Measurements from ENCODE around the gene OR10A6.

OR10A6 gene

GRCh38 chr11:7964873-7965272 lies 33.8 kb upstream of the OR10A6 start:
- no peak overlapping the region for H3K9ac ChIP-seq (ENCODE audit: low read length)
- peaks cover 5% of the 10 kb centered on the region; the same call in 1 of the 2 replicates for H3K9me3 ChIP-seq (ENCODE audit: control insufficient read depth, insufficient read depth, low read depth, low read length)
- no peak overlapping the region for H3K27ac ChIP-seq (ENCODE audit: low read depth, low read length)
- H3K27me3 ChIP-seq (ENCODE audit: control insufficient read depth, insufficient read depth, low read length) = no peaks in the 10 kb centered on the region
- H3K36me3 ChIP-seq (ENCODE audit: control insufficient read depth, insufficient read depth, low read length) = 0 out of 2 replicates have a peak, but pooled peaks cover 3% of the 10 kb centered on the region
- H3K4me3 ChIP-seq (ENCODE audit: low read depth, low read length) = no peak overlapping the region
- H3K4me1 ChIP-seq (ENCODE audit: control insufficient read depth, insufficient read depth, low read length) = peaks cover 25% of the 10 kb centered on the region

GRCh38 chr11:7964261-7964660 lies 33.2 kb upstream of the OR10A6 start:
- Histone ChIP-seq H3K36me3 (ENCODE audit: control insufficient read depth, insufficient read depth, low read length) (0 out of 2 replicates have a peak, but pooled peaks cover 3% of the 10 kb centered on the region), H3K4me1 (ENCODE audit: control insufficient read depth, insufficient read depth, low read length) (peaks cover 19% of the 10 kb centered on the region), H3K27ac (ENCODE audit: low read depth, low read length) (no peak overlapping the region), H3K9ac (ENCODE audit: low read length) (no peak overlapping the region), H3K9me3 (ENCODE audit: control insufficient read depth, insufficient read depth, low read depth, low read length) (peaks cover 5% of the 10 kb centered on the region; the same call in 1 of the 2 replicates), H3K4me3 (ENCODE audit: low read depth, low read length) (no peak overlapping the region), H3K27me3 (ENCODE audit: control insufficient read depth, insufficient read depth, low read length) (no peaks in the 10 kb centered on the region)

GRCh38 chr11:7955191-7955590 lies 24.1 kb upstream of the OR10A6 start:
- H3K27ac ChIP-seq (ENCODE audit: low read depth, low read length) = no peak overlapping the region
- H3K9ac ChIP-seq (ENCODE audit: low read length) = no peak overlapping the region
- no peak overlapping the region for H3K4me3 ChIP-seq (ENCODE audit: low read depth, low read length)
- H3K27me3 ChIP-seq (ENCODE audit: control insufficient read depth, insufficient read depth, low read length) = no peaks in the 10 kb centered on the region
- H3K36me3 ChIP-seq (ENCODE audit: control insufficient read depth, insufficient read depth, low read length) = no peaks in the 10 kb centered on the region
- no peaks in the 10 kb centered on the region for H3K4me1 ChIP-seq (ENCODE audit: control insufficient read depth, insufficient read depth, low read length)
- peaks cover 6% of the 10 kb centered on the region; the same call in 1 of the 2 replicates for H3K9me3 ChIP-seq (ENCODE audit: control insufficient read depth, insufficient read depth, low read depth, low read length)

DNA sequence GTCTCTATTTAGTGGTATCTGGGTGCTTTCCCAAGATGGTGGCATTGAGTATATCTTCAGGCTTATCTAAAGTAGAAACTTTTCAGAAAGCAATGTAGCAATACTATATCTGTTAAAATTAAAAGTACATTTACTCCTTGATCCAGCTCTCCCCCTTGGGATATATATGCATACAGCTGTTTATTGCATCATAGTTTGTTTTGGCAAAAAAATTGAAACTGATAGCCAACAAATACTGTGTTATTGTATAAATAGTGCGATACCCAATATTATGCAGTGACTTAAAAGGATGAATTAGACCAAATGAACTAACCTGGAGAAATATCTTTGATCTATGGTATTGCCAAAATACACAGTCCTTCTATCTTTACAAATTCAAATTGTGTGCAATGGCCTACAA lies 18.9 kb upstream of the OR10A6 start:
- Histone ChIP-seq H3K27me3 (ENCODE audit: control insufficient read depth, insufficient read depth, low read length) (0 out of 2 replicates have a peak, but pooled peaks cover 4% of the 10 kb centered on the region), H3K4me3 (ENCODE audit: low read depth, low read length) (no peak overlapping the region), H3K4me1 (ENCODE audit: control insufficient read depth, insufficient read depth, low read length) (peaks cover 3% of the 10 kb centered on the region; the same call in 1 of the 2 replicates), H3K9ac (ENCODE audit: low read length) (no peak overlapping the region), H3K27ac (ENCODE audit: low read depth, low read length) (no peak overlapping the region), H3K9me3 (ENCODE audit: control insufficient read depth, insufficient read depth, low read depth, low read length) (peaks cover under 1% of the 10 kb centered on the region; the same call in 1 of the 2 replicates), H3K36me3 (ENCODE audit: control insufficient read depth, insufficient read depth, low read length) (no peaks in the 10 kb centered on the region)

DNA sequence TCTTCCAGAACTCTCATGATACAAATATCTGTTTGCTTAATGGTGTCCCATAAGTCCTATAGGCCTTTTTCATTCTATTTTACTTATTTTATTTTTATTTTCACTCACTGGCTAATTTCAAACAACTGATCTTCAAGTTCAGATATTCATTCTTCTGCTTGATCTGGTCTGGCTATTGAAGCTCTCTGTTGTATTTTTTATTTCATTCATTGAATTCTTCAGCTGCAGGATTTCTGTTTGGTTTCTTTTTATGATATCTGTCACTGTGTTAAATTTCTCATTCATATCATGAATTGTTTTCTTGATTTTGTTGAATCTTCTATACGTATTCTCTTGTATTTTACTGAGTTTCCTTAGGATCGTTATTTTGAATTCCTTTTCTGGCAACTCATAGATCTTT lies 13.1 kb upstream of the OR10A6 start:
- H3K27me3 ChIP-seq (ENCODE audit: control insufficient read depth, insufficient read depth, low read length) = 0 out of 2 replicates have a peak, but pooled peaks cover 4% of the 10 kb centered on the region
- H3K9ac ChIP-seq (ENCODE audit: low read length) = no peak overlapping the region
- no peak overlapping the region for H3K27ac ChIP-seq (ENCODE audit: low read depth, low read length)
- peaks cover 3% of the 10 kb centered on the region; the same call in 1 of the 2 replicates for H3K4me1 ChIP-seq (ENCODE audit: control insufficient read depth, insufficient read depth, low read length)
- H3K36me3 ChIP-seq (ENCODE audit: control insufficient read depth, insufficient read depth, low read length) = no peaks in the 10 kb centered on the region
- no peak overlapping the region for H3K4me3 ChIP-seq (ENCODE audit: low read depth, low read length)
- peaks cover 18% of the 10 kb centered on the region for H3K9me3 ChIP-seq (ENCODE audit: control insufficient read depth, insufficient read depth, low read depth, low read length)

DNA sequence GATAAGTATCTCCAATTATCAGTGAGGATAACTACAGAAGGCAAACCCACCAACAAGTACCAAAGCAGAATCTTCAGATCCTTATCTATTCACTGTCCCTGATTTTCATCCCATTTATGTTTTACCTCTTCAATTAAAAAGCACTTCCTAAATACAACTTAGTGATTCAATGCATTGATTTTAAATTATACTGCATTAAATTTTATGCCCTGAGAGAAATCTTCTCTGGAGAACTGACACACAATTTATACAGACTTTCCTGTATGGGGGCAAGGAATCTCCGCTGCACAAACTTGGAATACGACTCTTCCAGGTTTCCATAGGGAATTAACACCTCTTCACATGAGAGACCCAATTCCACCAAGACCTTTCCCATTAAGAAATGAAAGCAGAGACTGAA lies 10.5 kb upstream of the OR10A6 start, which contains the start of gene OR10A3:
OR10A3 (minus strand) TSS at position 101 of the 400 bp plus-strand sequence. CDS start 2,188 bp downstream, outside the sequence.
- Histone ChIP-seq H3K4me3 (ENCODE audit: low read depth, low read length) (no peak within 1 kb of the TSS), H3K9ac (ENCODE audit: low read length) (no peak within 1 kb of the TSS), H3K27ac (ENCODE audit: low read depth, low read length) (no peak within 1 kb of the TSS), H3K36me3 (ENCODE audit: control insufficient read depth, insufficient read depth, low read length) (no peaks in the 10 kb centered on the region), H3K27me3 (ENCODE audit: control insufficient read depth, insufficient read depth, low read length) (no peaks in the 10 kb centered on the region), H3K4me1 (ENCODE audit: control insufficient read depth, insufficient read depth, low read length) (peaks cover 3% of the 10 kb centered on the region; the same call in 1 of the 2 replicates), H3K9me3 (ENCODE audit: control insufficient read depth, insufficient read depth, low read depth, low read length) (peaks cover 18% of the 10 kb centered on the region)

- H3K9ac ChIP-seq (ENCODE audit: low read length) = no peak overlapping the region
- peaks cover 18% of the 10 kb centered on the region for H3K9me3 ChIP-seq (ENCODE audit: control insufficient read depth, insufficient read depth, low read depth, low read length)
- no peaks in the 10 kb centered on the region for H3K27me3 ChIP-seq (ENCODE audit: control insufficient read depth, insufficient read depth, low read length)
- H3K4me3 ChIP-seq (ENCODE audit: low read depth, low read length) = no peak overlapping the region
- H3K27ac ChIP-seq (ENCODE audit: low read depth, low read length) = no peak overlapping the region
- H3K4me1 ChIP-seq (ENCODE audit: control insufficient read depth, insufficient read depth, low read length) = peaks cover under 1% of the 10 kb centered on the region; the same call in 1 of the 2 replicates
- H3K36me3 ChIP-seq (ENCODE audit: control insufficient read depth, insufficient read depth, low read length) = no peaks in the 10 kb centered on the region
These were observed 10.1 kb upstream of the OR10A6 start for GRCh38 chr11:7941146-7941545.

DNA sequence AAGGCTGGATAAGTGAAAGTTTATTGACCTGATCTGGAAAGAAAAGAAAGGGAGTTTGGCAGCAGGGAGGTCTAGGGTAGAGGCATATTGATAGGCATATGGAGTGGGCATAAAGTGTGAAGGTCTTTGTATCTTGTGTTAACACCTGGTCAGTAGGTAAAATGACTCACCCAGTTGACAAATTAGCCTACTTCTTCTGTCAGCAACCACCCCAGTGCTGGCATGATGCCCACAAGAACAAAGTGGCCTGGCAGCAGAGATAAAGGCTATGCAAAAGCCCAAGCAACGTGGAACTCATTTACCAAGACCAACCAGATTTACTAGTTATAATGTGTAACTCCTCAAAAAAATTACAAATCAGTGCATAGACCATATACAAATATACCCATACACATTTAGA lies 5.5 kb upstream of the OR10A6 start:
- Histone ChIP-seq H3K36me3 (ENCODE audit: control insufficient read depth, insufficient read depth, low read length) (no peaks in the 10 kb centered on the region), H3K4me3 (ENCODE audit: low read depth, low read length) (no peak overlapping the region), H3K9me3 (ENCODE audit: control insufficient read depth, insufficient read depth, low read depth, low read length) (no peaks in the 10 kb centered on the region), H3K27me3 (ENCODE audit: control insufficient read depth, insufficient read depth, low read length) (no peaks in the 10 kb centered on the region), H3K4me1 (ENCODE audit: control insufficient read depth, insufficient read depth, low read length) (no peaks in the 10 kb centered on the region; the same call in 1 of the 2 replicates), H3K27ac (ENCODE audit: low read depth, low read length) (no peak overlapping the region), H3K9ac (ENCODE audit: low read length) (no peak overlapping the region)

DNA sequence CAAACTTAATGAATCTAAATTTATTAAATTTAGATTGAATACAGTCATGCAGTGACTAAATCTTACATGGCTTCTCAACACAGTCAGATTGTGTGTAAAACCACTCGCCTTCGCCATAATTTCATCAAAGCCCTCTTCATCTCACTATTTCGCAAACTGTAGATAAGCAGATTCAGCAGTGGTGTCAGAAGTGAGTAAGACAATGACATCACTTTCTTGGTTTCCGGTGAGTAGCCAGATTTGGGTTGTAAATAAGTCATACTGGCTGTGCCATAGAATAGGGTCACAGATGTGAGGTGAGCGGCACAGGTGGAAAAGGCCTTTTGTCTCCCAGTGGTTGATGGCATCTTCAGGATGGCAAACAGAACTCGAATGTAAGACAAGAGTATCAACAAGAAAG lies 3.4 kb downstream of the OR10A6 start:
- no peak overlapping the region for H3K27ac ChIP-seq (ENCODE audit: low read depth, low read length)
- H3K9ac ChIP-seq (ENCODE audit: low read length) = no peak overlapping the region
- peaks cover 3% of the 10 kb centered on the region; the same call in 1 of the 2 replicates for H3K9me3 ChIP-seq (ENCODE audit: control insufficient read depth, insufficient read depth, low read depth, low read length)
- no peak overlapping the region for H3K4me3 ChIP-seq (ENCODE audit: low read depth, low read length)
- no peaks in the 10 kb centered on the region for H3K4me1 ChIP-seq (ENCODE audit: control insufficient read depth, insufficient read depth, low read length)
- H3K36me3 ChIP-seq (ENCODE audit: control insufficient read depth, insufficient read depth, low read length) = no peaks in the 10 kb centered on the region
- H3K27me3 ChIP-seq (ENCODE audit: control insufficient read depth, insufficient read depth, low read length) = no peaks in the 10 kb centered on the region

GRCh38 chr11:7924536-7924935 lies 6.5 kb downstream of the OR10A6 start:
- Histone ChIP-seq H3K9ac (ENCODE audit: low read length) (no peak overlapping the region), H3K9me3 (ENCODE audit: control insufficient read depth, insufficient read depth, low read depth, low read length) (peaks cover 3% of the 10 kb centered on the region; the same call in 1 of the 2 replicates), H3K36me3 (ENCODE audit: control insufficient read depth, insufficient read depth, low read length) (no peaks in the 10 kb centered on the region), H3K4me3 (ENCODE audit: low read depth, low read length) (no peak overlapping the region), H3K27me3 (ENCODE audit: control insufficient read depth, insufficient read depth, low read length) (no peaks in the 10 kb centered on the region), H3K4me1 (ENCODE audit: control insufficient read depth, insufficient read depth, low read length) (no peaks in the 10 kb centered on the region), H3K27ac (ENCODE audit: low read depth, low read length) (no peak overlapping the region)

GRCh38 chr11:7918141-7918540 lies 12.9 kb downstream of the OR10A6 start:
- H3K4me3 ChIP-seq (ENCODE audit: low read depth, low read length) = peak overlapping the region; percentile 54; the same call in 1 of the 2 replicates
- peak overlapping the region; percentile 93 for H3K9ac ChIP-seq (ENCODE audit: low read length)
- no peaks in the 10 kb centered on the region for H3K27me3 ChIP-seq (ENCODE audit: control insufficient read depth, insufficient read depth, low read length)

More at GRCh38 chr11:7918141-7918540, 12.9 kb downstream of the OR10A6 start:
- peaks cover 10% of the 10 kb centered on the region; the same call in 1 of the 2 replicates for H3K9me3 ChIP-seq (ENCODE audit: control insufficient read depth, insufficient read depth, low read depth, low read length)
- H3K4me1 ChIP-seq (ENCODE audit: control insufficient read depth, insufficient read depth, low read length) = no peaks in the 10 kb centered on the region
- H3K27ac ChIP-seq (ENCODE audit: low read depth, low read length) = peak overlapping the region; percentile 91; the same call in 1 of the 2 replicates
- H3K36me3 ChIP-seq (ENCODE audit: control insufficient read depth, insufficient read depth, low read length) = peaks cover 7% of the 10 kb centered on the region; the same call in 1 of the 2 replicates

All from HUES6 (cell line).